RWPE2 (cell line): ENCODE results near the gene AMTN.

Experiments used
- ATAC-seq: fragments of 200-7000 bp; cut with Tn5 transposase; 3 replicates; pipeline ENCODE4 v1.9.1; 2021; ENCODE audit warnings: low read depth
- DNase-seq: peaks from one replicate; pipeline ENCODE4 v3.0.0-alpha.2; 2020; ENCODE audit warnings: low spot score
- H3K27ac ChIP-seq: fragments of 450-650 bp; 2 replicates; pipeline ENCODE4 v1.5.1; 2017; ENCODE audit warnings: mild to moderate bottlenecking; ENCODE audit not compliant: poor library complexity, severe bottlenecking
- H3K27me3 ChIP-seq: fragments of 250-450 bp; sonication (Bioruptor Pico); 2 replicates; pipeline ENCODE4 v1.5.1; 2021; ENCODE audit warnings: mild to moderate bottlenecking, moderate library complexity; ENCODE audit not compliant: insufficient read depth, poor library complexity, severe bottlenecking
- H3K36me3 ChIP-seq: fragments of 250-450 bp; sonication (Bioruptor Pico); 2 replicates; pipeline ENCODE4 v1.5.1; 2020; ENCODE audit warnings: low read depth, mild to moderate bottlenecking, moderate library complexity
- H3K4me1 ChIP-seq: fragments of 250-450 bp; sonication (Bioruptor Pico); 2 replicates; pipeline ENCODE4 v1.5.1; 2021; ENCODE audit warnings: mild to moderate bottlenecking, moderate library complexity; ENCODE audit not compliant: insufficient read depth, poor library complexity, severe bottlenecking
- H3K4me3 ChIP-seq: fragments of 250-450 bp; sonication (Bioruptor Pico); 2 replicates; pipeline ENCODE4 v1.5.1; 2021; ENCODE audit warnings: mild to moderate bottlenecking, moderate library complexity; ENCODE audit not compliant: severe bottlenecking
- H3K9me3 ChIP-seq: fragments of 250-450 bp; sonication (Bioruptor Pico); 2 replicates; pipeline ENCODE4 v1.5.1; 2021; ENCODE audit warnings: mild to moderate bottlenecking, moderate library complexity; ENCODE audit not compliant: severe bottlenecking
- CTCF ChIP-seq: fragments of 450-650 bp; IDR thresholded peaks from one replicate; pipeline ENCODE4 v1.5.1; 2017; ENCODE audit warnings: mild to moderate bottlenecking, moderate library complexity; ENCODE audit not compliant: poor library complexity, severe bottlenecking

The AMTN gene

GRCh38 chr4:70575964-70576363 lies 57.6 kb downstream of the AMTN start:
- no peak for DNase-seq
- H3K36me3 ChIP-seq, result no peaks in the 10 kb centered on the region
- H3K27ac ChIP-seq, result no peak overlapping the region
- no peak for ATAC-seq
- H3K27me3 ChIP-seq, result no peaks in the 10 kb centered on the region
- no peaks in the 10 kb centered on the region for H3K9me3 ChIP-seq
- no peak overlapping the region for H3K4me3 ChIP-seq
- TF ChIP-seq CTCF, result no peak
- H3K4me1 ChIP-seq, result no peaks in the 10 kb centered on the region

- H3K4me3 ChIP-seq, result no peak overlapping the region
- H3K27ac ChIP-seq, result no peak overlapping the region
- H3K4me1 ChIP-seq, result no peaks in the 10 kb centered on the region
- no peaks in the 10 kb centered on the region for H3K27me3 ChIP-seq
- H3K9me3 ChIP-seq, result no peaks in the 10 kb centered on the region
- no peak for DNase-seq
- ATAC-seq, result peak; percentile 59; the same call in 1 of the 3 replicates
- TF ChIP-seq CTCF, result no peak
- H3K36me3 ChIP-seq, result no peaks in the 10 kb centered on the region
These were observed 59.0 kb downstream of the AMTN start for GRCh38 chr4:70577220-70577927.

GRCh38 chr4:70581980-70582379 lies 63.6 kb downstream of the AMTN start:
- no peaks in the 10 kb centered on the region for H3K36me3 ChIP-seq
- H3K4me3 ChIP-seq, result no peak overlapping the region
- no peaks in the 10 kb centered on the region for H3K27me3 ChIP-seq
- no peaks in the 10 kb centered on the region for H3K9me3 ChIP-seq
- no peak for DNase-seq
- H3K4me1 ChIP-seq, result peaks cover 6% of the 10 kb centered on the region
- H3K27ac ChIP-seq, result no peak overlapping the region
- no peak for ATAC-seq
- no peak for TF ChIP-seq CTCF
